Endothelial cell of umbilical vein (primary cell): ENCODE data around the gene CACNA2D3.

Source experiments
- CTCF ChIP-seq, 2 donors: IDR thresholded peaks; 1 replicate in 1 of 2; 2 replicates in 1 of 2; pipeline ENCODE4 v1.5.1; 2011; ENCODE audit warnings: low read length in 2 of 2, mild to moderate bottlenecking in 2 of 2, moderate library complexity in 2 of 2, control low read depth in 1 of 2, inconsistent platforms in 1 of 2, low read depth in 1 of 2; ENCODE audit not compliant: insufficient read depth in 1 of 2; ENCODE audit errors: extremely low read depth in 1 of 2
- EZH2 ChIP-seq: IDR thresholded peaks from 2 replicates; pipeline ENCODE4 v1.6.1; 2012; ENCODE audit warnings: borderline replicate concordance, low read depth, mild to moderate bottlenecking, moderate library complexity, low read length, inconsistent platforms; ENCODE audit not compliant: severe bottlenecking
- FOS ChIP-seq: IDR thresholded peaks from 2 replicates; pipeline ENCODE4 v1.6.1; 2011; ENCODE audit warnings: mild to moderate bottlenecking, low read length, moderate library complexity, borderline replicate concordance; ENCODE audit not compliant: insufficient read depth
- GATA2 ChIP-seq: IDR thresholded peaks from 2 replicates; pipeline ENCODE4 v1.7.0; 2011; ENCODE audit warnings: low read depth, mild to moderate bottlenecking, moderate library complexity, mixed read lengths, low read length; ENCODE audit not compliant: insufficient read length, insufficient read depth
- MAX ChIP-seq: IDR thresholded peaks from 2 replicates; pipeline ENCODE4 v1.6.1; 2011; ENCODE audit not compliant: insufficient read depth, insufficient read length
- MYC ChIP-seq: IDR thresholded peaks from one replicate; pipeline ENCODE4 v1.6.1; 2011; ENCODE audit warnings: mild to moderate bottlenecking, low read depth, low read length
- POLR2A ChIP-seq: IDR thresholded peaks from 2 replicates; pipeline ENCODE4 v1.6.1; 2012; ENCODE audit warnings: low read depth, mild to moderate bottlenecking, control low read depth, low read length
- POLR2AphosphoS5 ChIP-seq: IDR thresholded peaks from 2 replicates; pipeline ENCODE4 v1.6.1; 2012; ENCODE audit warnings: low read depth, mild to moderate bottlenecking, control low read depth, low read length, moderate library complexity; ENCODE audit not compliant: insufficient read depth

GRCh38 chr3:54888162-54888561, 765.8 kb downstream of the CACNA2D3 start:
- TF ChIP-seq CTCF (IDR thresholded peaks at IDR 0.05; ENCODE audit: extremely low read depth in 1 of 2, insufficient read depth in 1 of 2, low read depth in 1 of 2, low read length in 2 of 2) = no peak
- TF ChIP-seq GATA2 = no peak
- TF ChIP-seq POLR2A = no peak
- TF ChIP-seq MYC = no peak
- TF ChIP-seq FOS = no peak
- no peak for TF ChIP-seq EZH2
- no peak for TF ChIP-seq POLR2AphosphoS5
- no peak for TF ChIP-seq MAX
